ENCODE measurements around the gene MRPL14.

Gene MRPL14

GRCh38 chr6:44063561-44064059 is 63.6 kb downstream of the MRPL14 start:
- no peak for FAIRE-seq

Measured in TTC549 (cell line).